CD4-positive, alpha-beta T cell (primary cell): ENCODE data around the gene ATP6V0D1. TPM values are rescaled to one million over a fixed set of nuclear protein-coding genes. Genes with fewer than 3 reads are reported as not detected.

ENCODE experiments used
- ATAC-seq: fragments of 200-7000 bp; cut with Tn5 transposase; one replicate; pipeline ENCODE4 v1.10.0; 2022; ENCODE audit warnings: mild to moderate bottlenecking; ENCODE audit not compliant: poor library complexity
- CTCF ChIA-PET: fragments of 350-600 bp; sonication (Branson Sonifier 250); formaldehyde crosslinking; loops from one replicate; lab custom pipeline; 2021; ENCODE audit warnings: antibody characterized with exemption, inconsistent platforms; lab: Charles Lee
- POLR2A ChIA-PET: fragments of 350-600 bp; sonication (Branson Sonifier 250); formaldehyde crosslinking; loops from one replicate; lab custom pipeline; 2021; ENCODE audit warnings: antibody characterized with exemption, inconsistent platforms; lab: Charles Lee
- DNase-seq, 14 experiments: peaks; one replicate each; pipeline ENCODE4 v3.0.0-alpha.2; 2013 to 2020; ENCODE audit warnings: mixed read lengths in 2 of 14
- H3K27ac ChIP-seq, 2 donors: one replicate each; pipeline versions ENCODE4 v1.5.1 to v1.7.0; 2013; ENCODE audit warnings: low read length in 2 of 2, low read depth in 1 of 2, mild to moderate bottlenecking in 1 of 2
- H3K27me3 ChIP-seq, 2 experiments: 1 replicate in 1 of 2; 2 replicates in 1 of 2; pipeline versions ENCODE4 v1.6.1 to v1.7.0; 2013; ENCODE audit warnings: low read length in 2 of 2, control low read depth in 1 of 2, mild to moderate bottlenecking in 1 of 2, moderate library complexity in 1 of 2; ENCODE audit not compliant: insufficient read depth in 2 of 2, control insufficient read depth in 1 of 2
- H3K36me3 ChIP-seq: one replicate; pipeline ENCODE4 v1.6.1; 2013; ENCODE audit warnings: low read length, control low read depth; ENCODE audit not compliant: insufficient read depth
- H3K4me1 ChIP-seq: one replicate; pipeline ENCODE4 v1.6.1; 2013; ENCODE audit warnings: low read length, control low read depth; ENCODE audit not compliant: insufficient read depth
- H3K4me3 ChIP-seq: one replicate; pipeline ENCODE4 v1.5.1; 2013; ENCODE audit warnings: mild to moderate bottlenecking, low read length, moderate library complexity
- H3K9me3 ChIP-seq, 2 experiments: 1 replicate in 1 of 2; 2 replicates in 1 of 2; pipeline versions ENCODE4 v1.6.1 to v1.7.0; 2013; ENCODE audit warnings: low read length in 2 of 2, mild to moderate bottlenecking in 2 of 2, control low read depth in 1 of 2, moderate library complexity in 1 of 2; ENCODE audit not compliant: control insufficient read depth in 1 of 2, insufficient read depth in 1 of 2
- H3K27ac Mint-ChIP-seq: one replicate; pipeline ENCODE4 v1.8.0; 2020; ENCODE audit warnings: mixed read lengths
- H3K27me3 Mint-ChIP-seq: one replicate; pipeline ENCODE4 v1.8.0; 2021; ENCODE audit warnings: mixed read lengths
- H3K36me3 Mint-ChIP-seq: one replicate; pipeline ENCODE4 v1.8.0; 2021; ENCODE audit warnings: low read depth, mixed read lengths
- H3K4me1 Mint-ChIP-seq: one replicate; pipeline ENCODE4 v1.8.0; 2021; ENCODE audit warnings: low read depth, mixed read lengths
- H3K4me3 Mint-ChIP-seq: one replicate; pipeline ENCODE4 v1.8.0; 2020; ENCODE audit warnings: mild to moderate bottlenecking, mixed read lengths
- H3K9me3 Mint-ChIP-seq: one replicate; pipeline ENCODE4 v1.8.0; 2020; ENCODE audit warnings: mixed read lengths
- CTCF ChIP-seq: fragments of 200-600 bp; IDR thresholded peaks from one replicate; pipeline ENCODE4 v1.8.0; 2022; ENCODE audit warnings: antibody characterized with exemption, mild to moderate bottlenecking
- intact Hi-C, 2 experiments: fragments of 100-400 bp; cut with DNase I in 1 of 2; cut with micrococcal nuclease in 1 of 2; formaldehyde crosslinking; loops; one replicate each; pipeline versions ENCODE4 v1.15.1 to v1.9.0; 2023 to 2025; cut with DNase I, micrococcal nuclease
- polyA plus RNA-seq, 2 donors: library from polyadenylated mRNA; unstranded; fragments of 120-200 nt; gene quantifications; one replicate each; pipeline ENCODE4 v1.2.1, GENCODE V29; 2013
- total RNA-seq, 174 experiments: library from RNA in 2 of 174; stranded (reverse) in 2 of 174; gene quantifications; one replicate each; pipeline ENCODE4 v1.2.3 and lab custom pipeline; 2021 to 2026

The ATP6V0D1 gene
- total RNA-seq (10 to 100 TPM; 39.4 to 41.7 TPM), total RNA-seq (lab: John Stamatoyannopoulos, UW) (22.9 to 93.9 (median 45.4) reads per million in 172 experiments)
- 45.5 TPM for polyA plus RNA-seq (2013, experiment 1 of 2)
- 42.9 TPM for polyA plus RNA-seq (2013, experiment 2 of 2)

- H3K4me3 Mint-ChIP-seq = peak within 1 kb of the TSS; percentile 98
Observed at GRCh38 chr16:67480833-67481560, at the start of gene ATP6V0D1. Gene ATP6V0D1 (minus strand): TSS chr16:67481157. CDS start chr16:67481086, 71 bp downstream.

GRCh38 chr16:67530013-67530939, 49.3 kb upstream of the ATP6V0D1 start:
- no peaks in the 10 kb centered on the region for H3K36me3 ChIP-seq
- H3K4me1 Mint-ChIP-seq = peaks cover 30% of the 10 kb centered on the region
- CTCF ChIA-PET = interaction anchor here (0.5 to 6.1 kb wide), 4 partner anchors 9 to 82 kb away, joined by 3 to 45 read pairs (median 4); partner anchors contain the start of gene CTCF
- POLR2A ChIA-PET = interaction anchor here (0.9 to 2.5 kb wide), 7 partner anchors 7 to 115 kb away, joined by 3 to 13 read pairs (median 6); partner anchors contain the start of genes CARMIL2 and CTCF
- DNase-seq = peak in 4 of 14 experiments; percentile 17 to 65 (median 44)
- H3K4me3 Mint-ChIP-seq = peak overlapping the region; percentile 85
- no peaks in the 10 kb centered on the region for H3K36me3 Mint-ChIP-seq
- intact Hi-C loops = no loop called here
- H3K27me3 Mint-ChIP-seq = peaks cover 20% of the 10 kb centered on the region
- no peaks in the 10 kb centered on the region for H3K9me3 Mint-ChIP-seq
- ATAC-seq = peak; percentile 33
- TF ChIP-seq CTCF = no peak
- no peak overlapping the region for H3K27ac Mint-ChIP-seq
- H3K27ac ChIP-seq = no peak overlapping the region
- H3K27me3 ChIP-seq = peaks cover 22 to 25% of the 10 kb centered on the region in 2 experiments
- no peaks in the 10 kb centered on the region for H3K9me3 ChIP-seq
- H3K4me1 ChIP-seq = peaks cover 35% of the 10 kb centered on the region
- H3K4me3 ChIP-seq = peak overlapping the region; percentile 56

More at GRCh38 chr16:67480833-67481560, at the start of gene ATP6V0D1:
- Mint-ChIP-seq H3K27ac (peak within 1 kb of the TSS; percentile 95), H3K36me3 (peaks cover 32% of the 10 kb centered on the region), H3K27me3 (no peaks in the 10 kb centered on the region), H3K9me3 (no peaks in the 10 kb centered on the region), H3K4me1 (peaks cover 54% of the 10 kb centered on the region)
- Histone ChIP-seq H3K9me3 (no peaks in the 10 kb centered on the region), H3K4me3 (peak within 1 kb of the TSS; percentile 100), H3K36me3 (peaks cover 11% of the 10 kb centered on the region), H3K4me1 (peaks cover 53% of the 10 kb centered on the region), H3K27ac (peak within 1 kb of the TSS; percentile 98 to 100), H3K27me3 (no peaks in the 10 kb centered on the region)
- ATAC-seq = peak; percentile 87
- TF ChIP-seq CTCF = peak; percentile 81
- ChIA-PET CTCF (interaction anchor here (0.5 to 2.6 kb wide), 35 partner anchors 10 to 746 kb away, joined by 3 to 48 read pairs (median 4); partner anchors contain the start of genes ACD, CTCF, GFOD2 and NFATC3), POLR2A (interaction anchor here (0.6 to 2.2 kb wide), 26 partner anchors 10 to 957 kb away, joined by 3 to 16 read pairs (median 4); partner anchors contain the start of genes ACD, CARMIL2, CTCF and FHOD1)
- intact Hi-C loops = loop anchor here (2.0 to 5.0 kb wide), 3 partner anchors 41 to 238 kb away; partner anchors contain the start of genes C16orf86 (in 1 of the 2), ENKD1 (in 1 of the 2) and GFOD2 (in 1 of the 2)
- peak; percentile 96 to 100 (median 99) for DNase-seq
